PC-3 (cell line): Measurements from ENCODE around the gene VASH2.

Experiments
- EZH2phosphoT487 ChIP-seq: fragments of 300-600 bp; sonication (generic); IDR thresholded peaks from 2 replicates; pipeline ENCODE4 v1.6.1; 2018; ENCODE audit warnings: mild to moderate bottlenecking, antibody characterized with exemption, low read length, borderline replicate concordance
- TF ChIP-seq, protein P1 (sequence below): fragments of 300-600 bp; sonication (generic); conservative IDR thresholded peaks from 2 replicates; pipeline ENCODE4 v1.5.1; 2017; ENCODE audit warnings: antibody characterized with exemption, low read depth, mild to moderate bottlenecking, low read length

DNA sequence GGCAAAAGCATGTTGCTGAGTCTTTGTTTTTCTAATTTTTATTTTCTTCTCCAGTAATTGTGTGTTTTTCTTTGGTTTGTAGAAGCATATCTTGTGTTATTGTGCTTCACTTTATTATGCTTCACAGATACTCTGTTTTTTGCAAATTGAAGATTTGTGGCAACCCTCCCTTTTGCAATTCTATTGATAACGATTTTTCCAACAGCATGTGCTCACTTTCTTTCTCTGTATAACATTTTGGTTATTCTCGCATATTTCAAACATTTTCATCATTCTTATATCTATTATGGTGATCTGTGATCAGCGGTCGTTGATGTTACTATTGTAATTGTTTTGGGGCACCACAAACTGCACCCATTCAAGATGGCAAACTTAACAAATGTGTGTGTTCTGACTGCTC lies 69.1 kb downstream of the VASH2 start:
- TF ChIP-seq EZH2phosphoT487 = no peak
- TF ChIP-seq, protein P1, sequence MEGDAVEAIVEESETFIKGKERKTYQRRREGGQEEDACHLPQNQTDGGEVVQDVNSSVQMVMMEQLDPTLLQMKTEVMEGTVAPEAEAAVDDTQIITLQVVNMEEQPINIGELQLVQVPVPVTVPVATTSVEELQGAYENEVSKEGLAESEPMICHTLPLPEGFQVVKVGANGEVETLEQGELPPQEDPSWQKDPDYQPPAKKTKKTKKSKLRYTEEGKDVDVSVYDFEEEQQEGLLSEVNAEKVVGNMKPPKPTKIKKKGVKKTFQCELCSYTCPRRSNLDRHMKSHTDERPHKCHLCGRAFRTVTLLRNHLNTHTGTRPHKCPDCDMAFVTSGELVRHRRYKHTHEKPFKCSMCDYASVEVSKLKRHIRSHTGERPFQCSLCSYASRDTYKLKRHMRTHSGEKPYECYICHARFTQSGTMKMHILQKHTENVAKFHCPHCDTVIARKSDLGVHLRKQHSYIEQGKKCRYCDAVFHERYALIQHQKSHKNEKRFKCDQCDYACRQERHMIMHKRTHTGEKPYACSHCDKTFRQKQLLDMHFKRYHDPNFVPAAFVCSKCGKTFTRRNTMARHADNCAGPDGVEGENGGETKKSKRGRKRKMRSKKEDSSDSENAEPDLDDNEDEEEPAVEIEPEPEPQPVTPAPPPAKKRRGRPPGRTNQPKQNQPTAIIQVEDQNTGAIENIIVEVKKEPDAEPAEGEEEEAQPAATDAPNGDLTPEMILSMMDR = no peak
